Measurements from ENCODE around the gene AACS.
"Not testable (repeated sequence)": the region's sequence is repeated elsewhere in the genome, so short reads cannot be mapped to it uniquely, and the experiment has no call there.

The AACS gene

GRCh38 chr12:125114365-125115141, 49.3 kb downstream of the AACS start:
- DNase-seq (ENCODE audit: insufficient read length, low spot score) (no peak), FAIRE-seq (no peak)

- FAIRE-seq (no peak), DNase-seq (ENCODE audit: insufficient read length, low spot score) (no peak)
Observed at GRCh38 chr12:125120566-125120965, 55.3 kb downstream of the AACS start.

GRCh38 chr12:125121106-125121505, 55.9 kb downstream of the AACS start:
- FAIRE-seq (no peak), DNase-seq (ENCODE audit: insufficient read length, low spot score) (no peak)

- FAIRE-seq: no peak
- no peak for DNase-seq (ENCODE audit: insufficient read length, low spot score)
Observed at GRCh38 chr12:125122668-125123067, 57.4 kb downstream of the AACS start.

- DNase-seq (ENCODE audit: insufficient read length, low spot score): no peak
- peak; percentile 84 for FAIRE-seq
Observed at GRCh38 chr12:125124320-125124966, 59.2 kb downstream of the AACS start.

- FAIRE-seq (no peak), DNase-seq (ENCODE audit: insufficient read length, low spot score) (no peak)
Observed at GRCh38 chr12:125125271-125125670, 60.0 kb downstream of the AACS start.

GRCh38 chr12:125128439-125129178, 63.4 kb downstream of the AACS start:
- FAIRE-seq: no peak

GRCh38 chr12:125129179-125129571, 63.9 kb downstream of the AACS start:
- no peak for FAIRE-seq
- no peak for DNase-seq (ENCODE audit: insufficient read length, low spot score)

More at GRCh38 chr12:125128439-125129178, 63.4 kb downstream of the AACS start:
- no peak for DNase-seq (ENCODE audit: insufficient read length, low spot score)

GRCh38 chr12:125129591-125130255, 64.5 kb downstream of the AACS start:
- DNase-seq (ENCODE audit: insufficient read length, low spot score) (no peak), FAIRE-seq (no peak)

- FAIRE-seq: no peak
- DNase-seq (ENCODE audit: insufficient read length, low spot score): no peak
Observed at GRCh38 chr12:125131958-125132357, 66.7 kb downstream of the AACS start.

- no peak for FAIRE-seq
- no peak for DNase-seq (ENCODE audit: insufficient read length, low spot score)
Observed at GRCh38 chr12:125132698-125133400, 67.6 kb downstream of the AACS start.

- DNase-seq (ENCODE audit: insufficient read length, low spot score) (no peak), FAIRE-seq (no peak)
Observed at GRCh38 chr12:125133616-125134015, 68.4 kb downstream of the AACS start.

- DNase-seq (ENCODE audit: insufficient read length, low spot score): no peak
- FAIRE-seq: no peak
Observed at GRCh38 chr12:125134576-125134975, 69.3 kb downstream of the AACS start.

GRCh38 chr12:125135906-125136305, 70.7 kb downstream of the AACS start:
- FAIRE-seq (no peak), DNase-seq (ENCODE audit: insufficient read length, low spot score) (no peak)

GRCh38 chr12:125136702-125137101, 71.5 kb downstream of the AACS start:
- DNase-seq (ENCODE audit: insufficient read length, low spot score) (no peak), FAIRE-seq (no peak)

- DNase-seq (ENCODE audit: insufficient read length, low spot score) (no peak), FAIRE-seq (no peak)
Observed at GRCh38 chr12:125137766-125138344, 72.6 kb downstream of the AACS start.

GRCh38 chr12:125140279-125141209, 75.3 kb downstream of the AACS start:
- DNase-seq (ENCODE audit: insufficient read length, low spot score) (no peak), FAIRE-seq (no peak)

GRCh38 chr12:125141210-125141573, 76.0 kb downstream of the AACS start:
- not testable (repeated sequence) for DNase-seq (ENCODE audit: insufficient read length, low spot score); FAIRE-seq

- DNase-seq (ENCODE audit: insufficient read length, low spot score) (no peak), FAIRE-seq (no peak)
Observed at GRCh38 chr12:125142601-125143000, 77.4 kb downstream of the AACS start.
